Chondrocyte (in vitro differentiated cells): Measurements from ENCODE around the gene SMIM13. TPM values are rescaled to one million over a fixed set of nuclear protein-coding genes. Genes with fewer than 3 reads are reported as not detected.

ENCODE experiments used
- DNase-seq: peaks from one replicate; pipeline ENCODE4 v3.0.0; 2021; ENCODE audit warnings: mixed read lengths, low spot score
- H3K27ac Mint-ChIP-seq: one replicate; pipeline ENCODE4 v1.8.0; 2021; ENCODE audit warnings: mild to moderate bottlenecking, moderate library complexity, mixed read lengths; ENCODE audit not compliant: unreplicated experiment
- H3K27me3 Mint-ChIP-seq: 2 replicates; pipeline ENCODE4 v1.8.0; 2021; ENCODE audit warnings: low read depth, mixed read lengths
- H3K36me3 Mint-ChIP-seq: 2 replicates; pipeline ENCODE4 v1.8.0; 2021; ENCODE audit warnings: low read depth, mixed read lengths
- H3K4me1 Mint-ChIP-seq: 2 replicates; pipeline ENCODE4 v1.8.0; 2021; ENCODE audit warnings: low read depth, mild to moderate bottlenecking, mixed read lengths
- H3K4me3 Mint-ChIP-seq: one replicate; pipeline ENCODE4 v1.8.0; 2021; ENCODE audit warnings: mild to moderate bottlenecking, moderate library complexity, mixed read lengths; ENCODE audit not compliant: unreplicated experiment
- H3K9me3 Mint-ChIP-seq: 2 replicates; pipeline ENCODE4 v1.8.0; 2021; ENCODE audit warnings: low read depth, mixed read lengths
- CTCF ChIP-seq: fragments of 200-600 bp; sonication (generic); IDR thresholded peaks from 2 replicates; pipeline ENCODE4 v1.5.0; 2021; ENCODE audit warnings: antibody characterized with exemption, mild to moderate bottlenecking, moderate library complexity
- total RNA-seq: library from RNA; stranded (reverse); gene quantifications from 3 replicates; pipeline ENCODE4 v1.2.1, GENCODE V29; 2021

SMIM13 gene
- total RNA-seq, 1 donor from 2014 or later, result 20.9 TPM

- Mint-ChIP-seq H3K27ac (no peak overlapping the region), H3K9me3 (no peaks in the 10 kb centered on the region)
- no peak for TF ChIP-seq CTCF
Measured at GRCh38 chr6:11171952-11172351, 78.3 kb downstream of the SMIM13 start.

GRCh38 chr6:11172501-11173327 lies 79.1 kb downstream of the SMIM13 start:
- Mint-ChIP-seq H3K4me1 (peaks cover 14% of the 10 kb centered on the region), H3K9me3 (no peaks in the 10 kb centered on the region), H3K36me3 (no peaks in the 10 kb centered on the region), H3K4me3 (no peak overlapping the region), H3K27me3 (no peaks in the 10 kb centered on the region), H3K27ac (no peak overlapping the region)
- TF ChIP-seq CTCF, result peak; percentile 90
- no peak for DNase-seq

More at GRCh38 chr6:11171952-11172351, 78.3 kb downstream of the SMIM13 start:
- no peaks in the 10 kb centered on the region for H3K36me3 Mint-ChIP-seq
- H3K4me3 Mint-ChIP-seq, result no peak overlapping the region
- H3K4me1 Mint-ChIP-seq, result peaks cover 14% of the 10 kb centered on the region
- no peaks in the 10 kb centered on the region for H3K27me3 Mint-ChIP-seq
- DNase-seq, result no peak

- Mint-ChIP-seq H3K4me1 (peaks cover 14% of the 10 kb centered on the region), H3K36me3 (no peaks in the 10 kb centered on the region), H3K4me3 (no peak overlapping the region), H3K27ac (no peak overlapping the region), H3K27me3 (no peaks in the 10 kb centered on the region), H3K9me3 (no peaks in the 10 kb centered on the region)
- TF ChIP-seq CTCF, result no peak
- DNase-seq, result no peak
Measured at GRCh38 chr6:11174242-11174611, 80.6 kb downstream of the SMIM13 start.

- Mint-ChIP-seq H3K9me3 (peaks cover 3% of the 10 kb centered on the region), H3K4me1 (peaks cover 13% of the 10 kb centered on the region), H3K27ac (no peak overlapping the region), H3K27me3 (no peaks in the 10 kb centered on the region), H3K36me3 (peaks cover 5% of the 10 kb centered on the region), H3K4me3 (no peak overlapping the region)
- no peak for DNase-seq
- TF ChIP-seq CTCF, result no peak
Measured at GRCh38 chr6:11177271-11177670, 83.6 kb downstream of the SMIM13 start.

GRCh38 chr6:11179088-11179418 lies 85.4 kb downstream of the SMIM13 start:
- no peak overlapping the region for H3K27ac Mint-ChIP-seq
- H3K36me3 Mint-ChIP-seq, result peaks cover 13% of the 10 kb centered on the region
- DNase-seq, result no peak
- no peaks in the 10 kb centered on the region for H3K4me1 Mint-ChIP-seq
- no peak for TF ChIP-seq CTCF
- H3K4me3 Mint-ChIP-seq, result no peak overlapping the region
- no peaks in the 10 kb centered on the region for H3K27me3 Mint-ChIP-seq
- peaks cover 6% of the 10 kb centered on the region for H3K9me3 Mint-ChIP-seq
